NCI-H748 (cell line): ENCODE measurements around the gene GMCL1.
A peak's percentile ranks its signal among the peaks of the same experiment; 100 is the strongest.
"Not testable (repeated sequence)": the region's sequence is repeated elsewhere in the genome, so short reads cannot be mapped to it uniquely, and the experiment has no call there.

Source experiments
- DNase-seq: peaks from one replicate; lab custom pipeline; 2025; ENCODE audit not compliant: unreplicated experiment; lab: John Stamatoyannopoulos, UW

GMCL1 gene

DNA sequence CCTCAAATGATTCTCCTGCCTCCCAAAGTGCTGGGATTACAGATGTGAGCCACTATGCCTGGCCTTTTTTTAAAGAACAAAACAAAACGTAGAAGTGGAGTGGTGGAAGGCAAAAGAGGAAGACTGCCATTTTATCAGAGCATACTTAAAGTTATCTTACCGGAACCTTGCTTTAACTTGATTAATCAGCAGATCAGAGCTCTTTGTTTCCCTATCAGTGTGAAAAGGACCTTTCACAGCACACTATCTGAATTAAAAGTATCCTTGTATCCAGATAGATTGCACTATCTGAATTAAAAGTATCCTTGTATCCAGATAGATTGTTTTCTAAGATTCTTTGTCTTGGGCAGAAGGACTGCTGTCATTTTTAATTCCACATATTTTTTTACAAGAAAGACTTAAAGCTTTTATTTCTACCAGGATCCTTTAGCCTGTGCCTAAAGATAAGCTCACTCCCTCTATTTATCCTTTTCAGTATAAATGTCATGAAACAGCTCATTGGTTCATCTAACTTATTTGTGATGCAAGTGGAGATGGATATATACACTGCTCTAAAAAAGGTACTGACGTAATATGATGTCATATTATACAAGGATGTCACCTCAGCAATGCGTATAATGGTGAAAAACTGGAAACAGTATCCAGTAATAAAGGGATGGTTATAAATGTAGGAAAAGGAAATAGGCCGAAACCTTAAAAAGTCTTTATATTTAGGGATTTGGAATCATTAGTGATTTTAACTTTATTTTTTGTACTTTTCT lies 17.8 kb downstream of the GMCL1 start:
- no peak for DNase-seq

DNA sequence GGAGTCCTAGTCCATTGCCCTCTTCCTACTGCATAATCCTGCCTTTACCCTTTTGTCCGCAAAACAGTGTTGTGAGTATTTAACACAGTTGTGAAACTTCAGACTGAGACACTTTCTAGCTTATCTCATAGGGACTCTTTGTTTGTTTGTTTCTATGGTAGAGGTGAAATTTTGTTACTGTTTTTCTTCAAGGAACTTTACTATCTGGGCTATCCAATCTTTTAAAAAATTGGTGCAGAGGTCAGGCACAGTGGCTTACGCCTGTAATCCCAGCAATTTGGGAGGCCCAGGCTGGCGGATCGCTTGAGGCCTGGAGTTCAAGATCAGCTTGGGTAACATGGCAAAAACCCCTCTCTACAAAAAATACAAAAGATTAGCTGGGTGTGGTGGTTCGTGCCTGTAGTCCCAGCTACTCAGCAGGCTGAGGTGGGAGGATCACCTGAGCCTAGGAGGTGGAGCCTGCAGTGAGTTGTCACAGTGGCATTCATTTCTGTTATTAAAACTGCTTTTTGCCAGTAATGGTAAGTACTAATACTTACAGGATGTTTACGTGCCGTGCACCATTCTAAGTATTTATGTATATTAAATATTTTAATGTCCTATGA lies 18.8 kb downstream of the GMCL1 start:
- DNase-seq, result no peak

DNA sequence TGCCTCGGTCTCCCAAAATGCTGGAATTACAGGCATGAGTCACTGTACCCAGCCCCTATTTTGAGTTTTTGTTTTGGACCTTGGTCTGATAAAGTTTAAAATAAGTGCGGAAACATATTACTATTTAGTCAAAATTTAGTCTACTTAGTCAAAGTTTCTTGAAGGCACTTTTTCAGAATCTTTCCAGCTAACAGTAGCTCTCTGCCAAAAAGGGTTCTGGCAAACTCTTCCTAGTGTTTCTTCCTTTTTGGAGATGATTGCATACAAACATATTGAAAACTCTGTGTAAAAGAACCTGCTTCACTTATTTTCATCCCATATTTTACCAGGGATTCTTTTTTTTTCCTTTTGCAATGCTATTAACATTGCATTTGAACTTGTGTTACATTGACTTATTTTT lies 28.8 kb downstream of the GMCL1 start:
- DNase-seq, result no peak

DNA sequence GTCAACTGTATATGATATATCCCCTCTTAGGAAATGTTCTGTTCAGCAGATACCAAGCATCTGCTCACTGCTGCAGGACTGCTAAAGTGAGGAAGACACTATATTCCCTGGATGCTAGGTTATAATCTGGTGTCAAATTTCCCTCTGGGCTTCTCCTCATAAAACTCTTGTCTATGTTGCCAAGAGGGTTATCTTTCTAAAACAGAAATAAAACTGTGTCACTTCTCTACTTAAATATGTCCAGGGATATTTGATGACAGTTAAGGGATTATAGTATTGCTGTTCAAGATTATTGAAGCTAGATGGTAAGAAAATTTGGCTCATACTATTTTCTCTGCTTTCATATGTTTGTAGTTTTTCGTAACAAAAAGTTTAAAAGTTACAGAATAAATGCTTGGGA lies 33.8 kb downstream of the GMCL1 start:
- no peak for DNase-seq

DNA sequence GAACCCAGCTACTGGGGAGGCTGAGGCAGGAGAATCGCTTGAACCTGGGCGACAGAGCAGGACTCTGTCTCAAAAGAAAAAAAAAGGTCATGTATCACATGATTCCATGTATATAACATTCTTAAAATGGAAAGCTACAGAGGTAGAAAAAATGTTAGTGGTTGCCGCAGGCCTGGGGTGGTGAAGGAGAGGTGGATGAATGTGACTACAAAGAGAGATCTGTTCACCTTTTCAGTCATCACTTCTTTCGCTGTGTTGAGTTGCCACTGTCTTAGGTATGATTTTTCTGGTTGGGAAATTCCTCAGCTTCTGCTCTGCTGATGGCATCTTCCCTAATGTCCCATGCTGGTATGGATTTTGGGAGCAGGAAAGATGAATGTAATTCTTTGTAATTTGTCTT lies 59.0 kb downstream of the GMCL1 start:
- DNase-seq, result no peak

DNA sequence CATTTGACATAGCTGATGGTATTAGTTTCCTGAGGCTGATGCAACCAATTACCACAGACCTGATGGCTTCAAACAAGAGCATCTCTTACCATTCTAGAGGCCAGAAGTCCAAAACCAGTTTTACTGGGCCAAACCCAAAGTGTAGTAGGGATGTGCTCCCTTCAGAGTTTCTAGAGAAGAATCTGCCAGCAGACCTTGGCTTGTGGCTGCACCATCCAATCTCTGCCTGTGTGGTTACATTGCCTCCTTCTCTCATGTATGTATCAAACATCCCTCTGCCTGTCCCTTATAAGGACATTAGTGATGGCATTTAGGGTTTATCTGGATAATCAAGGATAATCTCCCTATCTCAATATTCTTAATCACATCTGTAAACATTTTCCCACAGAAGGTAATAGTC lies 59.8 kb downstream of the GMCL1 start:
- DNase-seq, result no peak

DNA sequence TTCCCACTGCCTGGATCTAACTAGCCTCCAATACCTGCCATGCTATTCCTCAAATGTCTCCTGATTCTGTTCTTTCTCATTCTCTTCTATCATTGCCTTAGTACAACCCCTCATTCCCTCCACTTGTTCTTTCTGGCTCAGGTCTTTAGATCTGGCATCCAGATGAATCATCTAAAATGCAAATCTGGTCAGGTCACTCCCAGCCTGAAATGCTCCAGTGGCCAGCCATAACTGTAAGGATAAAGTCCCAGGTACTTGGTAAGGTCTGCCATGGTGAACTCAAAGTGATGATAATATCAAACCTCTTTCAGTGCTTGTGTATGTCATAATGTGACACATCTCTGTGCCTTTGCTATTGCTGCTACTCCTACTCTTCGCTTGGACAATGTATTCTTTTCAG lies 61.4 kb downstream of the GMCL1 start:
- DNase-seq, result no peak

DNA sequence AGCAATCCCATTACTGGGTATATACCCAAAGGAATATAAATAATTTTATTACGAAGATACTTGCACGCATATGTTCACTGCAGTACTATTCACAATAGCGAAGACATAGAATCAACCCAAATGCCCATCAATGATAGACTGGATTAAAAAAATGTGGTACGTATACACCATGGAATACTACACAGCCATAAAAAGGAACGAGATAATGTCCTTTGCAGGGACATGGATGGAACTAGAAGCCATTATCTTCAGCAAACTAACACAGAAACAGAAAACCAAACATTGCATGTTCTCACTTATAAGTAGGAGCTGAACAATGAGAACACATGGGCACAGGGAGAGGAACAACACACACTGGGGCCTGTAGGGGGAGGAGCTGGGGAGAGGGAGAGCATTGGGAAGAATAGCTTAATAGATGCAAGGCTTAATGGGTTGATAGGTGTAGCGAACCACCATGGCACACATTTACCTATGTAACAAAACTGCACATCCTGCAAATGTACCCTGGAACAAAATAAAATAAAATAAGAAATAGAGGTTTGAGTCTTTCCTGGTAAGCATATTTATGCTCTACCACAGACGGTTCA lies 63.5 kb downstream of the GMCL1 start:
- not testable (repeated sequence) for DNase-seq

DNA sequence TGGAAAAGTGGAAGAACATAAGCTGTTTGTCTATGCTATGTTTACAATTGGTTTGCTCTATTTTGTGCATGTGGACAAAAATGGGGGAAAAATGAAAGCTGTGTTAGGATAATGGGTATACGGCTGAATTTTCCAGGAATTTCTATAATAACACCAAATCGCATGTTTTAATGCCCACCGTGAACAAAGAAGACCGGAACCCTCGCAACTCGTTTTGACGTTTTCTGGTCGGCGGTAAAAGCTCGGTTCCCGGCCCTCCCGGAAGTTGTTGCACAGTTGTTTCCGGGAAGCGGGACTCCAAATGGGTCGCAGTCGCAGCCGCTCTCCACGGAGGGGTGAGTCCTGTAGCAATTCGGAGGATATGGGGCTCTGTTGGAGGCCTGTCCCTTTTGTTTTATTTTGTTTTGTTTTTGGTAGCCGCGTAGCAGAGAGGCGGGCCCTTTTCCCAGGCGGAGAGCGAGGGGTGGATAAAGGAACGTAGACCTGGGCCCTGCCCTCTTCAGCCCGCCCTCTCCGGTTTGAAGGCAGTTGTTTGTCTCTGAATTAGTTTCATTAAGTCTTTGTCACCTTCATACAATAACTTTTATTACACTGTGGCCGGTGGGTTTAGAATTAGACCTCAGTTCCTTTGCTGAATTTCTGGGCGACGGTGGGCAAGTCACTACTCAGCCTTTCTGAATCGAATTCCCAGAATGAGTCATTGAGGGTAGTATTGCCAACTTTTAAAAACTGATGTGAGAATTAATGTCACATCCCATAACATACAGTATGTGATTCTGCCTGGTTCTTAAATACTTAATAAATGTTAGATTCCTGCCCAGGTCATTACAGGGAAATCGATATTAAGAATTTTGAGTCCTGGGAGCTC lies 64.5 kb downstream of the GMCL1 start, which contains the start of gene SNRNP27:
Gene SNRNP27, plus strand, starts transcription at position 273 of the 868 bp plus-strand sequence. Its CDS starts 29 bp downstream, at position 302.
- DNase-seq, result peak; percentile 78

DNA sequence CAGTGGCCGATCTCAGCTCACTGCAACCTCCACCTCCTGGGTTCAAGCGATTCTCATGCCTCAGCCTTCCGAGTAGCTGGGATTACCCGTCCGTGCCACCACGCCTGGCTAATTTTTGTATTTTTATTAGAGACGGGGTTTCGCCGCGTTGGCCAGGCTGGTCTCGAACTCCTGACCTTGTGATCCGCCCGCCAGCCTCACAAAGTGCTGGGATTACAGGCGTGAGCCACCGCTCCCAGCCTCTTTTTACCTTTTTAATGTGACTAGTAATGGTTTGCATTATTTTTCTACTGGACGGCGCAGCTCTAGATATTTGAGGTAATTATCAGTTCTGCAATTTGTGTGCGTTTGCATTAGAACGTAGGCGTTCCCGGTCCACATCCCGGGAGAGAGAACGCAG lies 65.3 kb downstream of the GMCL1 start:
- DNase-seq, result not testable (repeated sequence)

DNA sequence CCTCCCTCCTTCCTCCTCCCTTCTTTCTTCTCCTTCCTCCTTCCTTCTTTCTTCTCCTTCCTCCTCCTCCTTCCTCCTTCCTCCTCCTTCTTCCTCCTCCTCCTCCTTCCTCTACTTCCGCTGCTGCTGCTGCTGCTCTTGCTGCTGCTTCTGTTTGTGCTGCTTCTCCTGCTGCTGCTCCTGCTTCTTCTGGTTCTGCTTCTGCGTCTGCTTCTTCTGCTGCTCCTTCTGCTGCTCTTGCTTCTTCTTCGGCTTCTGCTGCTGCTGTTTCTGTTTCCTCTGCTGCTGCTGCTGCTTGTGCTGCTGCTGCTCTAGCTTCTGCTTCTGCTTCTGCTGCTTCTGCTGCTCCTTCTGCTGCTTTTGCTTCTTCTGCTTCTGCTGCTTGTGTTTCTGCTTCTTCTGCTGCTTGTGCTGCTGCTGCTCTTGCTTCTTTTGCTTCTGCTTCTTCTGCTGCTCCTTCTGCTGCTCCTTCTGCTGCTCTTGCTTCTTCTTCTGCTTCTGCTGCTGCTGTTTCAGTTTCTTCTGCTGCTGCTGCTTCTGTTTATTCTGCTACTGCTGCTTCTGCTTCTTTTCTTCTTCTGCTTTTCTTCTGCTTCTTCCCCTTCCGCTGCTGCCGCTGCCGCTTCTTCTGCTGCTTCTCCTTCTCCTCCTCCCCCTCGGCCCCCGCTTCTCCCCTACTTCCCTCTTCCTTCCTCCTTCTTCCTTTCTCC lies 72.9 kb downstream of the GMCL1 start:
- no peak for DNase-seq

DNA sequence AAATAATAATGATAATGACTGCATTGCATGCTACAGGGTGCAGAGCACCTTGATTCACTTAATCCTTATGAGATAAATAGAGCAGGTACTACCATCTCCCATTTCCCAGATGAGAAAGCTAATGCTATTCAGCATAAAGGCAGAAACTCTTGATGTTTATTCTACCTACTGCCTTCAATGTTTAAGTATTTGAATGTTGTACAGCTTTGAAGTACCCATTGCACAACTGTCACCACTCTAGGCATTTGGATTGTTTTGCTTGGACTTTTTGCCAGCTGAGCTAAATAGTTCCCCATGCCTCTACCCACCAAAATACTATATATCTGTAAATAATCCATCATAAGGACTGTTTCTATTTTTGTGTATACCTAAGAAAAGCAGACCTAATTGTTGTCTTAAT lies 77.8 kb downstream of the GMCL1 start:
- DNase-seq, result no peak

DNA sequence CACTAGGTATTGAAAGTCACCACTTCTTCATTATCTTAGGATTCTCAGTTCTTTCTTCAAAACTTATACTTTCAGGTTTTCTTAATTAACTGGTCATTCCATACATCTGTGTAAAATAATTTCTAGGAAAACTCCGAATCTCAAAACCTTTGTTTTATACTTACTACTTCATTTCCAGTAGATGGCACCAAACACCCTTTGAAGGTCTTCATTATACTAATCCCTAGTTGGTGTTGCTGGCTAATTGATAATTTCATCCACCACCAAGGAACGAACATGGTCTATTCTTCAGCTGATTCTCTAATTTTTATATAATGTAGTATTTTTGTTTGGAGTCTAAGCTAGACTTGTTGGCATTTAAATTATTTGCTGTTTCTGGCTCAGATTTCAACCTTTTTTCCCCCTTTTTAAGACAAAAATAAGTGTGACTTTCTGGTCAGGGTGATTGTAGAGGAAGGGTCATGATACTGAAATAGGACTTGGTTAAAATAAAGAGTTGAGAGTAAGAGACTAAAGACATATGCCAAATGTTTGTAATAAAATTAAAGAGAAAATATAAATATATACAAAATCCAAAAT lies 82.6 kb downstream of the GMCL1 start:
- peak; percentile 61 for DNase-seq

DNA sequence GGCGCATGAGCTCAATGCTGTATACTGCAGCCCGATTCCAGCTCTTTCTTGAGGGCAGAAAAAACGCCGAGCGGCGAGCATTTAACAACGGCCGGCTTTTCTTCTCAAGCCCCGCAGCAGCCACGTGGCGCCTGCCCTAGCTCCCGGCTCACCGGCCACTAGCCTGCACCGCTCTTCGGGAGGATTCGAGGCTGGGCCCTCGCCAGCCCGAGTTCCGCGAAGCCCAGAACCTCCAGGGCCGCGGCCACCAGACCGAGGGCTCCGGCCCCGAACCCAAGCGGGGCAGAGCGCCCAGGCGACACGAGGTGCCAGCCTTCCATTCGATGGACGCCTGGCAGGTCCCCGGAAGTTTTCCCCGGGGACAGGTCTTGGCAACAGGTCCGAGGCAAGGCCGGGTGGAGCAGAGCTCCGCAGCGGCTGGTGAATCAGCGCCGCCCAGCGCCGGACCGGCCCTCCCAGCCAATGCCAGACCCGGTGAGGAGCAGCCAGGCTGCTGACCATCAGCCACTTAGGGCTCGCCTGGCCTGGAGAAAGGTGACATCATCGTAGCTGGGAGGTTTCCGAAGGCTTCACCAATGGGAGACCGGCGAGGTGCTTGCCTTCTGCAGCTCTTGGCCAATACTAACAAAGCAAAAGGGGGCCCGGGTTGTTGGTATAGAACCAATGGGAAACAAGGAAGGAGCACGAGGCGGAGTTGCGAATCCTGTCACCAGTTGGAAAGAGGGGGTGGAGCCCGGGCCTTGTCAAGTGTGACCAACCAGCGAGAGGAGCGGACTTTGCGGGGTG lies 84.9 kb downstream of the GMCL1 start:
- peak; percentile 99 for DNase-seq

DNA sequence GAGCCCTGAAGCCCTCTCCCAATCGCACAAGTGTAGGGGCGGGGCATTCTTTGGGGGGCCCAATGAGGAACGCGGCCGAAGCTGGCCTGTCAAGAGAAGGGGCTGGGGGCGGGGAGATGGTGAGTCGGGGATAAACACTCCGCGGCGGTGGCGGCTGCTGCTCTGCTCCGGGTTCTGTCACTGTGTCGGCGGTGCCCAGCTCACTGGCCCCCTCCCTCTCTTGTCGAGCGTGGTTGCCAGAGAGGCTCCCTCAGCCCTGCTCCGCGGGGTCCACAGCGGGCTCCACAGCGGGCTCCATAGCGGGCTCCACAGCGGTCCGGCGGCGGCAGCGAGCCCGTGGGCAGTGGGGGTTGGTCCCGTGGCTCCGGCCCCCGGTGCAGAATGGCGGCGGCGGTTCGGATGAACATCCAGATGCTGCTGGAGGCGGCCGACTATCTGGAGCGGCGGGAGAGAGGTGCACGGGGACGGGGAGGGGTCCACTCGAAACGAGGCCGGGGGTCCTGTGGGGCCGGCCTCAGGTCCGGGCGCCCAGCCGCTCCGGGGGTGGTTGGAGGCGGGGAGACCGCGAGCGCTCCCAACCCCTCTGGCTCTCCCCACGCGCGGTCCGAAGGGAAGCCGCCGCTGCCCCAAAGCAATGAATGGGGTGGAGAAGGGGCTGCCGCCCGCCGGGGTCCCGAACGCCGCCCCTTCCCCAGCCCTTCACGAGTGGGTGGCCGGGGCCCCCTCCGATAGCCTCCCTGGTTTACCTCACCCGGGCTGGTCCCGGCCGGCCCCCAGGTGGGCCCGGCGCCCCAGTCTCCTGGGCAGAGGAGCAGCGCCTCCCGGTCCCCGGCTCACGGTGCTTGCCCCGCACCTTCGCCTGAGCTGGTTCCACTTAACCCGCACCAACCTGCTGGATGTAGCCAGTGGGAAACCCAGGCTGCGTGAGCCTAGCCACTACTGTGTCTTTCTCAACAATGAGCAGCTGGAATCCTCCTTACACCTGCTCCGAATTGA lies 85.8 kb downstream of the GMCL1 start, which contains the start of gene MXD1:
Gene MXD1, plus strand, starts transcription at position 160 of the 996 bp plus-strand sequence. Its CDS starts 222 bp downstream, at position 382.
- DNase-seq, result peak; percentile 33

DNA sequence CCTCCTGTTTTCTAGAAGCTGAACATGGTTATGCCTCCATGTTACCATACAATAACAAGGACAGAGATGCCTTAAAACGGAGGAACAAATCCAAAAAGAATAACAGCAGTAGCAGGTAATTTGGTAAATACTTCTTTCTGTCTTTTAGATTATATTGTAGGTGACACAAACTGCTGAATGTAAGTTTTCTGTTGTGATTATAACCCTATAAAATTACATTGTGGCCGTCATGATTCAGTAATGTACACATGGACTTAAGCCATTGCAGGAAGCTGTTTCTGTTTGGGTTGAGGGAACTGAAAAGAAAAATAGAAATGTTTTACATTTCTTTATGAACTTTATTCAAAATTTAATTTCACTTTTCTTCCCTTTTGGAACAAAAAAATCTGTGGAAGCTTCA lies 86.6 kb downstream of the GMCL1 start:
- no peak for DNase-seq

DNA sequence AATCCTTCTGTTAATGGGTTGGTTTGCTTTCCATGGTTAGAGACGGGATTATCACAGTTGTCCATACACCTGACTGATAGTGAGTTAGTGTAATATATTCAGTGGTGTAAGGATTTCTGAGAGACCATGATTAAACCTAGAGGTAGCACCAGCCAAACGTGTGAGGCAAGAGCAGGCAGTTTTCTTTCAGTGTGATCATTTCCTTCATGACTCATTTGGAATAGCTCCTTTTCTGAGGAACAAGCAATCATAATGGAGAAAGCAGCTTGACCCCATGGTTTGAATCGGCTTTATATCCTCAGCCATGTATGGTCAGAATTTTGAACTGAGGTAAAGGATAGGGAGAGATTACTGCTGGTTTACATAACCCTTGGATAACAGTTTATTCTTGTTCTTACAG lies 88.4 kb downstream of the GMCL1 start:
- no peak for DNase-seq

DNA sequence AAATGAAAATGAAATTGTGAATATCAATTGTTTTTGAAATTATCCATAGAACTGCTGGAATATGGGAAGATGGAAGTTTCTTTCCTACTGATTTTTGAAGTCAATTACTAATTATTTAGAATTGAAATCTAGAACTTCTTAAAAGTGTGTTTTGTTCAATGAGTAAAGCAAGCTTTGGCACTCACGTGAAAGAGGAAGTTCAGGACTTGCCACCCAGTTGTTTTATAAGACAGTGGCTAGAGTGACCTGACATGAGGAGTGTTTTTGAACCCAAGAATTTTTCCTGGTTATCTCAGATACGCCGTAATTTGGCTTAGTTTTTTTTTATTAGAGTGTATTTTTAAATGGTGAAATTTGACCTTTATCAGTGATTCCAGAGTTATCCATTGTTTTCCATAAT lies 88.9 kb downstream of the GMCL1 start:
- DNase-seq, result no peak
